HG02571 (cell line): Measurements from ENCODE around the gene MAP1S.

Source experiments
- ATAC-seq: cut with Tn5 transposase; IDR thresholded peaks from one replicate; pipeline ENCODE4 v1.9.1; 2021; ENCODE audit warnings: mild to moderate bottlenecking, moderate library complexity; ENCODE audit not compliant: unreplicated experiment

Gene MAP1S

GRCh38 chr19:17718947-17719711 is at the start of gene MAP1S:
Gene MAP1S (plus strand): TSS chr19:17719480. CDS start chr19:17719503, 23 bp downstream.
- ATAC-seq: no peak

- ATAC-seq: no peak
Measured at GRCh38 chr19:17671906-17672305, 47.4 kb upstream of the MAP1S start.

- ATAC-seq: no peak
Measured at GRCh38 chr19:17673937-17674799, 45.1 kb upstream of the MAP1S start.

- no peak for ATAC-seq
Measured at GRCh38 chr19:17676295-17676694, 43.0 kb upstream of the MAP1S start.

- ATAC-seq: no peak
Measured at GRCh38 chr19:17677002-17677401, 42.3 kb upstream of the MAP1S start.

GRCh38 chr19:17678836-17679235 is 40.4 kb upstream of the MAP1S start:
- no peak for ATAC-seq

GRCh38 chr19:17679526-17680229 is 39.6 kb upstream of the MAP1S start:
- ATAC-seq: no peak

GRCh38 chr19:17680230-17680722 is 39.0 kb upstream of the MAP1S start:
- no peak for ATAC-seq

- no peak for ATAC-seq
Measured at GRCh38 chr19:17681505-17682125, 37.7 kb upstream of the MAP1S start.

GRCh38 chr19:17682273-17682672 is 37.0 kb upstream of the MAP1S start:
- no peak for ATAC-seq

GRCh38 chr19:17683078-17683477 is 36.2 kb upstream of the MAP1S start:
- no peak for ATAC-seq

- ATAC-seq: no peak
Measured at GRCh38 chr19:17684256-17684655, 35.0 kb upstream of the MAP1S start.

GRCh38 chr19:17685451-17686022 is 33.7 kb upstream of the MAP1S start:
- ATAC-seq: no peak

- no peak for ATAC-seq
Measured at GRCh38 chr19:17686023-17686521, 33.2 kb upstream of the MAP1S start.

GRCh38 chr19:17686592-17687024 is 32.7 kb upstream of the MAP1S start:
- ATAC-seq: no peak

- ATAC-seq: no peak
Measured at GRCh38 chr19:17687141-17687856, 32.0 kb upstream of the MAP1S start.

GRCh38 chr19:17687857-17688784 is 31.2 kb upstream of the MAP1S start, which contains the start of gene UNC13A:
Gene UNC13A (minus strand): TSS chr19:17688354. CDS start chr19:17688199, 155 bp downstream.
- ATAC-seq: no peak

- ATAC-seq: no peak
Measured at GRCh38 chr19:17688853-17689595, 30.3 kb upstream of the MAP1S start.
